GM12878 (cell line): ENCODE results near the gene WSCD2. TPM values are rescaled to one million over a fixed set of nuclear protein-coding genes. Genes with fewer than 3 reads are reported as not detected.

Source experiments
- ATAC-seq: fragments of 200-7000 bp; cut with Tn5 transposase; 3 replicates; pipeline ENCODE4 v1.9.1; 2020; ENCODE audit warnings: mild to moderate bottlenecking, moderate library complexity
- BruUV-seq: library from RNA; stranded (reverse); fragments of 400-500 nt; replicated peaks from 2 replicates; lab custom pipeline; 2021; lab: Mats Ljungman, UMichigan
- CTCF ChIA-PET: fragments of 300-600 bp; sonication (Branson Sonifier 250); formaldehyde crosslinking; extraction: SDS; loops from one replicate; lab custom pipeline; 2021; ENCODE audit warnings: inconsistent platforms; lab: Yijun Ruan, JAX
- POLR2A ChIA-PET: fragments of 350-600 bp; formaldehyde crosslinking; extraction: SDS; loops from one replicate; lab custom pipeline; 2021; ENCODE audit warnings: inconsistent platforms; lab: Charles Lee
- RAD21 ChIA-PET: fragments of 300-600 bp; sonication (Branson Sonifier 250); formaldehyde crosslinking; loops from one replicate; lab custom pipeline; 2023; ENCODE audit warnings: antibody characterized with exemption; ENCODE audit not compliant: unreplicated experiment; lab: Charles Lee
- SMC1A ChIA-PET: fragments of 300-600 bp; sonication (Branson Sonifier 250); formaldehyde crosslinking; loops from one replicate; lab custom pipeline; 2023; ENCODE audit not compliant: unreplicated experiment, uncharacterized antibody; lab: Charles Lee
- DNase-seq: peaks from one replicate; pipeline ENCODE4 v3.0.0-alpha.2; 2011; ENCODE audit warnings: low read depth, low spot score
- FAIRE-seq: peaks from 3 replicates; lab custom pipeline; 2011; peaks lifted over from hg19 to GRCh38; lab: Jason Lieb, UNC
- H2AFZ ChIP-seq: 2 replicates; pipeline ENCODE4 v1.6.0; 2011; ENCODE audit warnings: low read depth, low read length, control low read depth; ENCODE audit not compliant: control insufficient read depth
- H3K27ac ChIP-seq: 2 replicates; pipeline ENCODE4 v1.5.1; 2011; ENCODE audit warnings: control low read depth; ENCODE audit not compliant: control insufficient read depth, insufficient read depth
- H3K27me3 ChIP-seq, 2 experiments: replicated peaks in 1 of 2; 2 replicates each; pipeline versions ENCODE4 v1.6.0 to v1.6.1; 2011; ENCODE audit warnings: low read length in 1 of 2; ENCODE audit not compliant: control insufficient read depth in 2 of 2, insufficient read depth in 2 of 2
- H3K36me3 ChIP-seq, 2 experiments: 2 replicates each; pipeline ENCODE4 v1.5.1; 2011; ENCODE audit warnings: low read length in 1 of 2; ENCODE audit not compliant: control insufficient read depth in 2 of 2, insufficient read depth in 2 of 2
- H3K4me1 ChIP-seq: 2 replicates; pipeline ENCODE4 v1.6.1; 2011; ENCODE audit warnings: mild to moderate bottlenecking, low read length, moderate library complexity, mixed read lengths; ENCODE audit not compliant: control insufficient read depth, insufficient read depth
- H3K4me2 ChIP-seq: 2 replicates; pipeline ENCODE4 v1.6.0; 2011; ENCODE audit warnings: control low read depth; ENCODE audit not compliant: control insufficient read depth, insufficient read depth
- H3K4me3 ChIP-seq: fragments of 200-600 bp; sonication (generic); 2 replicates; pipeline ENCODE4 v1.5.1; 2016
- H3K79me2 ChIP-seq: 2 replicates; pipeline ENCODE4 v1.6.0; 2011; ENCODE audit warnings: low read length; ENCODE audit not compliant: control insufficient read depth, insufficient read depth
- H3K9ac ChIP-seq: 2 replicates; pipeline ENCODE4 v1.8.0; 2011; ENCODE audit warnings: low read length, control low read depth, mixed read lengths; ENCODE audit not compliant: control insufficient read depth, insufficient read depth
- H3K9me3 ChIP-seq: replicated peaks from 3 replicates; pipeline ENCODE4 v1.5.1; 2011; ENCODE audit warnings: mild to moderate bottlenecking, low read length; ENCODE audit not compliant: control insufficient read depth, insufficient read depth
- H4K20me1 ChIP-seq: 2 replicates; pipeline ENCODE4 v1.6.0; 2011; ENCODE audit not compliant: control insufficient read depth, insufficient read depth
- EGR1 ChIP-seq, 2 experiments: IDR thresholded peaks; 1 replicate in 1 of 2; 2 replicates in 1 of 2; pipeline ENCODE4 v1.6.1; 2011 to 2012; ENCODE audit warnings: low read depth in 2 of 2, low read length in 2 of 2, borderline replicate concordance in 1 of 2, mild to moderate bottlenecking in 1 of 2, moderate library complexity in 1 of 2
- FOXM1 ChIP-seq: IDR thresholded peaks from 2 replicates; pipeline ENCODE4 v1.6.1; 2012; ENCODE audit warnings: low read depth, mild to moderate bottlenecking, inconsistent platforms, low read length, moderate library complexity
- GABPA ChIP-seq: IDR thresholded peaks from 2 replicates; pipeline ENCODE4 v1.6.1; 2014; ENCODE audit warnings: antibody characterized with exemption, low read depth, mild to moderate bottlenecking, inconsistent platforms
- POU2F2 ChIP-seq: IDR thresholded peaks from 3 replicates; pipeline ENCODE4 v1.6.1; 2011; ENCODE audit warnings: low read depth, mild to moderate bottlenecking, low read length, borderline replicate concordance
- ZNF592 ChIP-seq: fragments of 450-650 bp; IDR thresholded peaks from 2 replicates; pipeline ENCODE4 v1.6.1; 2017; ENCODE audit warnings: mild to moderate bottlenecking, moderate library complexity
- WGBS: methylation state at CpG from one replicate; pipeline ENCODE4 v1.1.6; 2016; ENCODE audit warnings: low lambda C conversion rate; ENCODE audit not compliant: insufficient replicate concordance, insufficient coverage; ENCODE audit errors: missing lambda C conversion rate; 5-methylcytosine and 5-hydroxymethylcytosine counted together
- in situ Hi-C: fragments of 300-500 bp; cut with MboI; formaldehyde crosslinking; loops from 9 replicates; pipeline ENCODE4 v1.14.3; 2018; ENCODE audit warnings: mixed read lengths
- intact Hi-C: fragments of 100-400 bp; cut with micrococcal nuclease; formaldehyde crosslinking; loops from one replicate; pipeline ENCODE4 v1.14.2; 2022; ENCODE audit not compliant: unreplicated experiment
- polyA plus RNA-seq, 11 experiments: library from polyadenylated mRNA; depleted of rRNA in 4 of 11; unstranded in 6 of 11; stranded (reverse) in 5 of 11; fragments of >200 nt; fragmentation: Nextera tagmentation in 4 of 11; fragmentation: Illumina TruSeq in 1 of 11; extraction: Ambion mirVana in 4 of 11; extraction: Trizol in 1 of 11; gene quantifications; 1 replicate in 1 of 11; 2 replicates in 10 of 11; pipeline versions ENCODE4 v1.2.1 to v1.2.3, GENCODE V29; 2011 to 2016; ENCODE audit warnings: inconsistent platforms in 2 of 11, missing spikeins in 2 of 11, low read depth in 1 of 11
- total RNA-seq, 4 experiments: library from RNA; depleted of rRNA in 3 of 4; stranded (reverse); fragments of >200 nt in 3 of 4; fragmentation: Illumina TruSeq in 1 of 4; extraction: Trizol in 1 of 4; gene quantifications; 2 replicates each; pipeline versions ENCODE4 v1.2.1 to v1.2.3, GENCODE V29; 2013 to 2021

Gene WSCD2
- total and polyA plus RNA-seq, 10 of the 15 experiments (the other 5 are each of a cell fraction or from before 2014, with no cell fraction given), result 0.41 TPM; not detected in 9

GRCh38 chr12:108287227-108287626 is 158.1 kb downstream of the WSCD2 start:
- ChIA-PET POLR2A (no interaction called here), CTCF (no interaction called here), SMC1A (no interaction called here), RAD21 (interaction anchor here (1.3 kb wide), 1 partner anchor 48 kb away, joined by 3 read pairs; no protein-coding TSS in a partner anchor)
- H4K20me1 ChIP-seq, result no peaks in the 10 kb centered on the region
- no peaks in the 10 kb centered on the region for H3K9me3 ChIP-seq
- no peaks in the 10 kb centered on the region for H3K79me2 ChIP-seq
- DNase-seq, result no peak
- no peaks in the 10 kb centered on the region for H3K27me3 ChIP-seq
- intact Hi-C loops, result no loop called here
- FAIRE-seq, result no peak
- WGBS, result 79% methylated on average over 3 of the region's 3 CpGs
- no peak overlapping the region for H3K9ac ChIP-seq
- ATAC-seq, result no peak
- H3K4me1 ChIP-seq, result peaks cover 20% of the 10 kb centered on the region
- TF ChIP-seq FOXM1 (no peak), EGR1 (IDR thresholded peaks at IDR 0.05; ENCODE audit: borderline replicate concordance in 1 of 2, low read depth in 2 of 2, low read length in 2 of 2) (0 out of 3 replicates have a peak, but pooled peaks of 1 of the 2 experiments have one; percentile 15), POU2F2 (no peak), ZNF592 (no peak), GABPA (no peak)
- H3K36me3 ChIP-seq, result peaks cover 1 to 5% of the 10 kb centered on the region in 2 experiments; a peak in 3 of 4 replicates
- in situ Hi-C loops, result no loop called here
- no peak overlapping the region for H3K4me2 ChIP-seq
- no peak overlapping the region for H3K4me3 ChIP-seq
- H2AFZ ChIP-seq, result no peak overlapping the region
- no peak overlapping the region for H3K27ac ChIP-seq
- BruUV-seq, result no TSS peak
